ENCODE data around the gene TCF25. TPM values are rescaled to one million over a fixed set of nuclear protein-coding genes. Genes with fewer than 3 reads are reported as not detected.

Gene TCF25
- total RNA-seq, 1 experiment from 2014 or later = 196 TPM

DNA sequence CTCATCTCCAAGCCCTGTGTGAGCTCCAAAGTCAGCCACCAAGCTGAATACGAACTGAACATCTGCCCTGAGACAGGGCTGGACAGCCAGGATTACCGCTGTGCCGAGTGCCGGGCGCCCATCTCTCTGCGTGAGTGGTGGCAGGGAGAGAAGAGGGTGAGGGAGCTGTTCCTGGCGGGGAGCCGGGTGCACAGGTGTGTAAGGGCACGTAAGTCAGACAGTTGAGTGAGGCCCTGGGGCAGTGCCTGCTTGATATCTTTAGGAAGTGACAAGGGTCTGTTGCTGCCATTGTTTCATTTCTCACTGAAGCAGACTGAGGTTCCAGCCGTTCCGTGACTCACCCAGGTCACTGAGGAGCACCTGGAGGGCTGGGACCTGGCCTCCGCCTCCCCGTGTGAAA, 87.6 kb downstream of the TCF25 start:
- intact Hi-C loops (cut with micrococcal nuclease; ENCODE audit: unreplicated experiment) = no loop called here
- DNase-seq = no peak
- Mint-ChIP-seq H3K27me3 (ENCODE audit: insufficient read depth, unreplicated experiment) (no peaks in the 10 kb centered on the region), H3K27ac (ENCODE audit: unreplicated experiment) (no peak overlapping the region), H3K4me1 (ENCODE audit: low read depth, unreplicated experiment) (no peaks in the 10 kb centered on the region), H3K9me3 (ENCODE audit: unreplicated experiment) (no peaks in the 10 kb centered on the region), H3K4me3 (ENCODE audit: unreplicated experiment) (no peak overlapping the region), H3K36me3 (ENCODE audit: insufficient read depth, unreplicated experiment) (peaks cover 30% of the 10 kb centered on the region)
- peaks cover 4% of the 10 kb centered on the region for H3K36me3 ChIP-seq (ENCODE audit: control insufficient read depth, insufficient read depth, low read length)
- CTCF ChIA-PET = no interaction called here
- no peaks in the 10 kb centered on the region for H3K27me3 ChIP-seq (replicated peaks; ENCODE audit: control insufficient read depth, insufficient read depth, low read length)
- no peaks in the 10 kb centered on the region for H3K4me1 ChIP-seq
- POLR2A ChIA-PET = no interaction called here
- TF ChIP-seq, protein P1, sequence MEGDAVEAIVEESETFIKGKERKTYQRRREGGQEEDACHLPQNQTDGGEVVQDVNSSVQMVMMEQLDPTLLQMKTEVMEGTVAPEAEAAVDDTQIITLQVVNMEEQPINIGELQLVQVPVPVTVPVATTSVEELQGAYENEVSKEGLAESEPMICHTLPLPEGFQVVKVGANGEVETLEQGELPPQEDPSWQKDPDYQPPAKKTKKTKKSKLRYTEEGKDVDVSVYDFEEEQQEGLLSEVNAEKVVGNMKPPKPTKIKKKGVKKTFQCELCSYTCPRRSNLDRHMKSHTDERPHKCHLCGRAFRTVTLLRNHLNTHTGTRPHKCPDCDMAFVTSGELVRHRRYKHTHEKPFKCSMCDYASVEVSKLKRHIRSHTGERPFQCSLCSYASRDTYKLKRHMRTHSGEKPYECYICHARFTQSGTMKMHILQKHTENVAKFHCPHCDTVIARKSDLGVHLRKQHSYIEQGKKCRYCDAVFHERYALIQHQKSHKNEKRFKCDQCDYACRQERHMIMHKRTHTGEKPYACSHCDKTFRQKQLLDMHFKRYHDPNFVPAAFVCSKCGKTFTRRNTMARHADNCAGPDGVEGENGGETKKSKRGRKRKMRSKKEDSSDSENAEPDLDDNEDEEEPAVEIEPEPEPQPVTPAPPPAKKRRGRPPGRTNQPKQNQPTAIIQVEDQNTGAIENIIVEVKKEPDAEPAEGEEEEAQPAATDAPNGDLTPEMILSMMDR (IDR thresholded peaks at IDR 0.05; ENCODE audit: insufficient read depth in 1 of 2, low read depth in 1 of 2, low read length in 1 of 2, severe bottlenecking in 1 of 2, unreplicated experiment in 1 of 2) = no peak
- no TSS peak for BruUV-seq (replicated peaks)
- no peak overlapping the region for H3K4me3 ChIP-seq (ENCODE audit: low read depth, low read length)
- H3K9me3 ChIP-seq = no peaks in the 10 kb centered on the region

Other genes starting within 250 kb of the TCF25 start
- 150 and 159 TPM in 2 replicates for gene CHMP1A, start 215.9 kb upstream of the TCF25 start, total RNA-seq (2022)
- gene SPATA33, start 215.8 kb upstream of the TCF25 start, total RNA-seq (2022) = 19.7 and 29.1 TPM in 2 replicates
- gene CDK10, start 186.9 kb upstream of the TCF25 start, total RNA-seq (2022) = 135 and 140 TPM in 2 replicates
- gene SPATA2L, start 171.9 kb upstream of the TCF25 start, total RNA-seq (2022) = 16.4 and 18.5 TPM in 2 replicates
- gene VPS9D1, start 152.7 kb upstream of the TCF25 start, total RNA-seq (2022) = 6.1 and 6.3 TPM in 2 replicates
- gene ZNF276, start 152.1 kb upstream of the TCF25 start, total RNA-seq (2022) = 28.1 and 35.4 TPM in 2 replicates
- 173 and 185 TPM in 2 replicates for gene FANCA, start 56.9 kb upstream of the TCF25 start, total RNA-seq (2022)
- gene SPIRE2, start 45.1 kb upstream of the TCF25 start, total RNA-seq (2022) = 29.6 and 31.3 TPM in 2 replicates
- gene MC1R, start 45.3 kb downstream of the TCF25 start, total RNA-seq (2022) = 5.6 and 6.5 TPM in 2 replicates
- gene TUBB3, start 49.8 kb downstream of the TCF25 start, total RNA-seq (2022) = 31.3 and 37.5 TPM in 2 replicates
- gene DEF8, start 75.2 kb downstream of the TCF25 start, total RNA-seq (2022) = 132 and 145 TPM in 2 replicates
- 64.2 and 64.6 TPM in 2 replicates for gene DBNDD1, start 145.9 kb downstream of the TCF25 start, total RNA-seq (2022)
- gene PRDM7, start 203.7 kb downstream of the TCF25 start, total RNA-seq (2022) = not detected in 2 replicates

Data from Caco-2 (cell line).